ENCODE results near the gene CDKN2AIP.

The CDKN2AIP gene

GRCh38 chr4:183407128-183407585, 37.3 kb upstream of the CDKN2AIP start:
- CTCF ChIA-PET, result interaction anchor here (0.7 to 3.3 kb wide), 13 partner anchors 8 to 151 kb away, joined by 3 to 14 read pairs (median 3); no protein-coding TSS in a partner anchor
- Histone ChIP-seq H3K9me3 (ENCODE audit: control extremely low read depth in 1 of 5, control insufficient read depth in 4 of 5, insufficient read depth in 2 of 5, low read depth in 1 of 5, low read length in 4 of 5) (no peaks in the 10 kb centered on the region), H3K4me1 (ENCODE audit: control extremely low read depth in 1 of 4, control insufficient read depth in 4 of 4, insufficient read depth in 4 of 4, low read length in 3 of 4) (peaks cover 0 to 21% (median 14%) of the 10 kb centered on the region in 4 experiments), H3K27me3 (replicated peaks in 2 of 5; ENCODE audit: control insufficient read depth in 4 of 5, insufficient read depth in 5 of 5, low read length in 4 of 5) (no peaks in the 10 kb centered on the region), H3K27ac (ENCODE audit: insufficient read depth in 1 of 2, low read depth in 1 of 2, low read length in 2 of 2, poor library complexity in 1 of 2, severe bottlenecking in 2 of 2) (peak overlapping the region; percentile 47 to 63), H3K4me3 (ENCODE audit: control insufficient read depth in 1 of 7, extremely low read depth in 1 of 7, insufficient read depth in 4 of 7, low read depth in 2 of 7, low read length in 6 of 7) (peak overlapping the region in 6 of 7 experiments; percentile 50 to 85 (median 66)), H3K36me3 (ENCODE audit: control insufficient read depth in 4 of 4, insufficient read depth in 4 of 4, low read length in 3 of 4) (no peaks in the 10 kb centered on the region)
- 0% methylated on average over 32 of the region's 32 CpGs for WGBS (ENCODE audit: insufficient coverage)
- DNase-seq, result peak; percentile 90 to 95 (median 94)
- POLR2A ChIA-PET, result interaction anchor here (1.2 kb wide), 1 partner anchor 36 kb away, joined by 8 read pairs; no protein-coding TSS in a partner anchor

- Histone ChIP-seq H3K4me1 (ENCODE audit: control extremely low read depth in 1 of 4, control insufficient read depth in 4 of 4, insufficient read depth in 4 of 4, low read length in 3 of 4) (peaks cover 0 to 21% (median 14%) of the 10 kb centered on the region in 4 experiments), H3K9me3 (ENCODE audit: control extremely low read depth in 1 of 5, control insufficient read depth in 4 of 5, insufficient read depth in 2 of 5, low read depth in 1 of 5, low read length in 4 of 5) (no peaks in the 10 kb centered on the region), H3K27ac (ENCODE audit: insufficient read depth in 1 of 2, low read depth in 1 of 2, low read length in 2 of 2, poor library complexity in 1 of 2, severe bottlenecking in 2 of 2) (peak overlapping the region in 1 of 2 experiments; percentile 63), H3K36me3 (ENCODE audit: control insufficient read depth in 4 of 4, insufficient read depth in 4 of 4, low read length in 3 of 4) (no peaks in the 10 kb centered on the region), H3K4me3 (ENCODE audit: control insufficient read depth in 1 of 7, extremely low read depth in 1 of 7, insufficient read depth in 4 of 7, low read depth in 2 of 7, low read length in 6 of 7) (peak overlapping the region in 5 of 7 experiments; percentile 64 to 85 (median 67)), H3K27me3 (replicated peaks in 2 of 5; ENCODE audit: control insufficient read depth in 4 of 5, insufficient read depth in 5 of 5, low read length in 4 of 5) (no peaks in the 10 kb centered on the region)
- ChIA-PET CTCF (interaction anchor here (0.7 to 3.3 kb wide), 14 partner anchors 8 to 193 kb away, joined by 3 to 14 read pairs (median 4); no protein-coding TSS in a partner anchor), POLR2A (interaction anchor here (0.9 to 1.2 kb wide), 2 partner anchors 36 to 306 kb away, joined by 3 to 8 read pairs; no protein-coding TSS in a partner anchor)
- no peak for DNase-seq
- whole genome bisulfite sequencing (ENCODE audit: insufficient coverage), result 67% methylated on average over 5 of the region's 8 CpGs
Measured at GRCh38 chr4:183407635-183408464, 36.6 kb upstream of the CDKN2AIP start.

- H3K27ac ChIP-seq (ENCODE audit: insufficient read depth in 1 of 2, low read depth in 1 of 2, low read length in 2 of 2, poor library complexity in 1 of 2, severe bottlenecking in 2 of 2), result no peak overlapping the region
- ChIA-PET CTCF (interaction anchor here (1.2 to 2.5 kb wide), 4 partner anchors 11 to 192 kb away, joined by 3 to 5 read pairs (median 4); no protein-coding TSS in a partner anchor), POLR2A (no interaction called here)
- WGBS (ENCODE audit: insufficient coverage), result 10% methylated on average over 3 of the region's 8 CpGs
- DNase-seq, result peak; percentile 64 to 83 (median 78)
- H3K4me1 ChIP-seq (ENCODE audit: control extremely low read depth in 1 of 4, control insufficient read depth in 4 of 4, insufficient read depth in 4 of 4, low read length in 3 of 4), result peaks cover 0 to 21% (median 14%) of the 10 kb centered on the region in 4 experiments
- H3K4me3 ChIP-seq (ENCODE audit: control insufficient read depth in 1 of 7, extremely low read depth in 1 of 7, insufficient read depth in 4 of 7, low read depth in 2 of 7, low read length in 6 of 7), result peak overlapping the region in 1 of 7 experiments; percentile 7
- H3K36me3 ChIP-seq (ENCODE audit: control insufficient read depth in 4 of 4, insufficient read depth in 4 of 4, low read length in 3 of 4), result no peaks in the 10 kb centered on the region
- no peaks in the 10 kb centered on the region for H3K27me3 ChIP-seq (replicated peaks in 2 of 5; ENCODE audit: control insufficient read depth in 4 of 5, insufficient read depth in 5 of 5, low read length in 4 of 5)
- no peaks in the 10 kb centered on the region for H3K9me3 ChIP-seq (ENCODE audit: control extremely low read depth in 1 of 5, control insufficient read depth in 4 of 5, insufficient read depth in 2 of 5, low read depth in 1 of 5, low read length in 4 of 5)
Measured at GRCh38 chr4:183408796-183409195, 35.6 kb upstream of the CDKN2AIP start.

DNA sequence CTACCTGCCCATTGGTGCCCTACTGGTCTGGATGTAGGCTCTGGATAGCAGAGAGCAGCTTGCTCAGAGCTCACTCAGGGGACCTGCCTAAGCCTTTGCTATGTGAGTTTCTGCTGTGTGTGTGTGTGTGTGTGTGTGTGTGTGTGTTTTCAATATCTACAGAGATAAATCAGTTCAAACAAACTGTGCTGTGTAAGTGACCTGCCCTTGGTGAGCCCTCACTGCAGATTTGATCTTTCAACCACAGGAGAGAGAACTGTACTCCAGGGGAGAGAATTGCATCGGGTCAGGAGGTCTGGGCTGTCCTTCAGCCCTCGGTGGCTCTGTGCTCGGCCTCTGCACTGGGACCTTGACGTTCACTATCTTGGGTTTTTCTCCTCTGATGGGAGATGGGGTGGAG, 35.0 kb upstream of the CDKN2AIP start:
- H3K4me1 ChIP-seq (ENCODE audit: control extremely low read depth in 1 of 4, control insufficient read depth in 4 of 4, insufficient read depth in 4 of 4, low read length in 3 of 4), result peaks cover 0 to 21% (median 14%) of the 10 kb centered on the region in 4 experiments
- no peaks in the 10 kb centered on the region for H3K9me3 ChIP-seq (ENCODE audit: control extremely low read depth in 1 of 5, control insufficient read depth in 4 of 5, insufficient read depth in 2 of 5, low read depth in 1 of 5, low read length in 4 of 5)
- H3K4me3 ChIP-seq (ENCODE audit: control insufficient read depth in 1 of 7, extremely low read depth in 1 of 7, insufficient read depth in 4 of 7, low read depth in 2 of 7, low read length in 6 of 7), result no peak overlapping the region
- H3K27me3 ChIP-seq (replicated peaks in 2 of 5; ENCODE audit: control insufficient read depth in 4 of 5, insufficient read depth in 5 of 5, low read length in 4 of 5), result no peaks in the 10 kb centered on the region
- no peak for DNase-seq
- no CpG with 5 or more reads among the region's 4 CpGs for WGBS (ENCODE audit: insufficient coverage)
- no peak overlapping the region for H3K27ac ChIP-seq (ENCODE audit: insufficient read depth in 1 of 2, low read depth in 1 of 2, low read length in 2 of 2, poor library complexity in 1 of 2, severe bottlenecking in 2 of 2)
- POLR2A ChIA-PET, result no interaction called here
- CTCF ChIA-PET, result interaction anchor here (1.2 to 2.5 kb wide), 4 partner anchors 10 to 56 kb away, joined by 3 to 5 read pairs (median 3); no protein-coding TSS in a partner anchor
- H3K36me3 ChIP-seq (ENCODE audit: control insufficient read depth in 4 of 4, insufficient read depth in 4 of 4, low read length in 3 of 4), result no peaks in the 10 kb centered on the region

DNA sequence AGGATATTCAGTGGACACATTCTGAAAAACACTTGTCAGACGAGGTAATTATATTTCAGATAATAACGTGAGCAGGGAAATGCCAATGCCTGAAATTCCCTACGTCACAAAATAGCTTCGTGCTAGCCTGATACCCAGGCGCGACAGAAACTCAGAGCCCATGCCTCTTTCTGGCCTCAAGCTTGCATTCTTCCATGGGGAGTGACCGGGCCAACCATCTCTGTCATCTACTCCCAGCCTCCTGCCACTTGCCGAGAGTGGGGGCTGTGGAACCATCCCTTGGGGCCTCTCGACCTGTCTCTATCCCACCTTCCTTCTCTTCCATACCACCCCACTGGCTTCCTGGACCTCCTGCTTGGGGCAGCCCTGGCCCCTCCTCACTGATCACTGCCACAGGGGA, 34.5 kb upstream of the CDKN2AIP start:
- no peak overlapping the region for H3K27ac ChIP-seq (ENCODE audit: insufficient read depth in 1 of 2, low read depth in 1 of 2, low read length in 2 of 2, poor library complexity in 1 of 2, severe bottlenecking in 2 of 2)
- H3K4me1 ChIP-seq (ENCODE audit: control extremely low read depth in 1 of 4, control insufficient read depth in 4 of 4, insufficient read depth in 4 of 4, low read length in 3 of 4), result peaks cover 0 to 21% (median 14%) of the 10 kb centered on the region in 4 experiments
- POLR2A ChIA-PET, result no interaction called here
- no peak overlapping the region for H3K4me3 ChIP-seq (ENCODE audit: control insufficient read depth in 1 of 7, extremely low read depth in 1 of 7, insufficient read depth in 4 of 7, low read depth in 2 of 7, low read length in 6 of 7)
- no peak for DNase-seq
- H3K9me3 ChIP-seq (ENCODE audit: control extremely low read depth in 1 of 5, control insufficient read depth in 4 of 5, insufficient read depth in 2 of 5, low read depth in 1 of 5, low read length in 4 of 5), result no peaks in the 10 kb centered on the region
- H3K27me3 ChIP-seq (replicated peaks in 2 of 5; ENCODE audit: control insufficient read depth in 4 of 5, insufficient read depth in 5 of 5, low read length in 4 of 5), result no peaks in the 10 kb centered on the region
- H3K36me3 ChIP-seq (ENCODE audit: control insufficient read depth in 4 of 4, insufficient read depth in 4 of 4, low read length in 3 of 4), result no peaks in the 10 kb centered on the region
- 100% methylated on average over 7 of the region's 9 CpGs for WGBS (ENCODE audit: insufficient coverage)
- CTCF ChIA-PET, result interaction anchor here (1.2 to 2.5 kb wide), 6 partner anchors 10 to 393 kb away, joined by 3 to 5 read pairs (median 3); no protein-coding TSS in a partner anchor

GRCh38 chr4:183411291-183411861, 33.1 kb upstream of the CDKN2AIP start:
- 91% methylated on average over 9 of the region's 11 CpGs for WGBS (ENCODE audit: insufficient coverage)
- DNase-seq, result no peak
- ChIA-PET CTCF (interaction anchor here (1.4 kb wide), 1 partner anchor 13 kb away, joined by 4 read pairs; no protein-coding TSS in a partner anchor), POLR2A (no interaction called here)
- Histone ChIP-seq H3K27ac (ENCODE audit: insufficient read depth in 1 of 2, low read depth in 1 of 2, low read length in 2 of 2, poor library complexity in 1 of 2, severe bottlenecking in 2 of 2) (no peak overlapping the region), H3K4me1 (ENCODE audit: control extremely low read depth in 1 of 4, control insufficient read depth in 4 of 4, insufficient read depth in 4 of 4, low read length in 3 of 4) (peaks cover 0 to 17% (median 12%) of the 10 kb centered on the region in 4 experiments), H3K4me3 (ENCODE audit: control insufficient read depth in 1 of 7, extremely low read depth in 1 of 7, insufficient read depth in 4 of 7, low read depth in 2 of 7, low read length in 6 of 7) (no peak overlapping the region), H3K36me3 (ENCODE audit: control insufficient read depth in 4 of 4, insufficient read depth in 4 of 4, low read length in 3 of 4) (no peaks in the 10 kb centered on the region), H3K27me3 (replicated peaks in 2 of 5; ENCODE audit: control insufficient read depth in 4 of 5, insufficient read depth in 5 of 5, low read length in 4 of 5) (no peaks in the 10 kb centered on the region), H3K9me3 (ENCODE audit: control extremely low read depth in 1 of 5, control insufficient read depth in 4 of 5, insufficient read depth in 2 of 5, low read depth in 1 of 5, low read length in 4 of 5) (no peaks in the 10 kb centered on the region)
